NCI-H1930 (cell line): Measurements from ENCODE around the gene PPFIBP2.

Source experiments
- DNase-seq, 2 experiments: peaks; one replicate each; lab custom pipeline; 2025; lab: John Stamatoyannopoulos, UW

The PPFIBP2 gene

GRCh38 chr11:7696424-7696823 is 182.6 kb downstream of the PPFIBP2 start:
- no peak for DNase-seq
